ELF-1 (cell line): ENCODE data around the gene MYH14.

Experiments
- DNase-seq: peaks from one replicate; pipeline ENCODE4 v3.0.0-alpha.2; 2016; ENCODE audit warnings: low read depth, low spot score

Gene MYH14

GRCh38 chr19:50258918-50259372, 55.5 kb downstream of the MYH14 start:
- peak; percentile 86 for DNase-seq

GRCh38 chr19:50261446-50261970, 58.1 kb downstream of the MYH14 start:
- DNase-seq: no peak

GRCh38 chr19:50263176-50263575, 59.8 kb downstream of the MYH14 start:
- DNase-seq: peak; percentile 60

GRCh38 chr19:50264483-50265186, 61.2 kb downstream of the MYH14 start:
- DNase-seq: peak; percentile 64

GRCh38 chr19:50266041-50266440, 62.6 kb downstream of the MYH14 start:
- no peak for DNase-seq

GRCh38 chr19:50266896-50267295, 63.5 kb downstream of the MYH14 start:
- DNase-seq: peak; percentile 87

GRCh38 chr19:50268041-50268440, 64.6 kb downstream of the MYH14 start:
- no peak for DNase-seq

GRCh38 chr19:50268501-50268900, 65.1 kb downstream of the MYH14 start:
- DNase-seq: no peak

- DNase-seq: no peak
Measured at GRCh38 chr19:50269653-50270052, 66.2 kb downstream of the MYH14 start.

- no peak for DNase-seq
Measured at GRCh38 chr19:50272263-50272897, 69.0 kb downstream of the MYH14 start.

GRCh38 chr19:50273821-50274220, 70.4 kb downstream of the MYH14 start:
- no peak for DNase-seq

- DNase-seq: peak; percentile 42
Measured at GRCh38 chr19:50275577-50276368, 72.4 kb downstream of the MYH14 start.

- no peak for DNase-seq
Measured at GRCh38 chr19:50276370-50277063, 73.1 kb downstream of the MYH14 start.

GRCh38 chr19:50277966-50278580, 74.7 kb downstream of the MYH14 start:
- no peak for DNase-seq

GRCh38 chr19:50280074-50280473, 76.7 kb downstream of the MYH14 start:
- no peak for DNase-seq

GRCh38 chr19:50280983-50281382, 77.6 kb downstream of the MYH14 start:
- DNase-seq: no peak

- DNase-seq: no peak
Measured at GRCh38 chr19:50281491-50281890, 78.1 kb downstream of the MYH14 start.

- DNase-seq: no peak
Measured at GRCh38 chr19:50285833-50286232, 82.4 kb downstream of the MYH14 start.

GRCh38 chr19:50286443-50286842, 83.0 kb downstream of the MYH14 start:
- DNase-seq: no peak

- DNase-seq: no peak
Measured at GRCh38 chr19:50287331-50287730, 83.9 kb downstream of the MYH14 start.

GRCh38 chr19:50288954-50289353, 85.5 kb downstream of the MYH14 start:
- no peak for DNase-seq
